ENCODE measurements around the gene TRO. TPM values are rescaled to one million over a fixed set of nuclear protein-coding genes. Genes with fewer than 3 reads are reported as not detected.
A peak's percentile ranks its signal among the peaks of the same experiment; 100 is the strongest.

TRO gene
- polyA plus RNA-seq, 1 experiment, result 11.1 TPM

- Histone ChIP-seq H3K4me3 (ENCODE audit: low read depth, low read length) (no peak overlapping the region), H3K27me3 (ENCODE audit: control insufficient read depth, insufficient read depth, low read length) (no peaks in the 10 kb centered on the region), H3K36me3 (ENCODE audit: control insufficient read depth, insufficient read depth, low read length) (no peaks in the 10 kb centered on the region)
- POLR2A ChIA-PET, result no interaction called here
- TF ChIP-seq CTCF (IDR thresholded peaks at IDR 0.05; ENCODE audit: insufficient read depth, low read depth, low read length), result no peak
- DNase-seq (ENCODE audit: low read depth), result no peak
- CTCF ChIA-PET, result no interaction called here
These were observed 10.7 kb upstream of the TRO start for GRCh38 chrX:54909941-54910340.

GRCh38 chrX:54921427-54922021, 900 bp downstream of the TRO start:
- DNase-seq (ENCODE audit: low read depth), result no peak
- H3K36me3 ChIP-seq (ENCODE audit: control insufficient read depth, insufficient read depth, low read length), result no peaks in the 10 kb centered on the region
- H3K27me3 ChIP-seq (ENCODE audit: control insufficient read depth, insufficient read depth, low read length), result no peaks in the 10 kb centered on the region
- ChIA-PET CTCF (interaction anchor here (0.7 kb wide), 1 partner anchor 154 kb away, joined by 3 read pairs; no protein-coding TSS in a partner anchor), POLR2A (interaction anchor here (0.7 to 0.9 kb wide), 2 partner anchors 106 to 282 kb away, joined by 3 to 11 read pairs; no protein-coding TSS in a partner anchor)
- peak overlapping the region; percentile 57 for H3K4me3 ChIP-seq (ENCODE audit: low read depth, low read length)
- TF ChIP-seq CTCF (IDR thresholded peaks at IDR 0.05; ENCODE audit: insufficient read depth, low read depth, low read length), result no peak

GRCh38 chrX:54922547-54922946, 1.9 kb downstream of the TRO start:
- TF ChIP-seq CTCF (IDR thresholded peaks at IDR 0.05; ENCODE audit: insufficient read depth, low read depth, low read length), result no peak
- Histone ChIP-seq H3K36me3 (ENCODE audit: control insufficient read depth, insufficient read depth, low read length) (no peaks in the 10 kb centered on the region; the same call in 1 of the 2 replicates), H3K4me3 (ENCODE audit: low read depth, low read length) (no peak overlapping the region), H3K27me3 (ENCODE audit: control insufficient read depth, insufficient read depth, low read length) (no peaks in the 10 kb centered on the region)
- CTCF ChIA-PET, result no interaction called here
- no peak for DNase-seq (ENCODE audit: low read depth)
- POLR2A ChIA-PET, result no interaction called here

GRCh38 chrX:54923376-54923775, 2.8 kb downstream of the TRO start:
- POLR2A ChIA-PET, result no interaction called here
- H3K27me3 ChIP-seq (ENCODE audit: control insufficient read depth, insufficient read depth, low read length), result no peaks in the 10 kb centered on the region
- H3K36me3 ChIP-seq (ENCODE audit: control insufficient read depth, insufficient read depth, low read length), result no peaks in the 10 kb centered on the region; the same call in 1 of the 2 replicates
- no peak for TF ChIP-seq CTCF (IDR thresholded peaks at IDR 0.05; ENCODE audit: insufficient read depth, low read depth, low read length)
- CTCF ChIA-PET, result no interaction called here
- no peak for DNase-seq (ENCODE audit: low read depth)
- H3K4me3 ChIP-seq (ENCODE audit: low read depth, low read length), result no peak overlapping the region

- DNase-seq (ENCODE audit: low read depth), result no peak
- ChIA-PET CTCF (no interaction called here), POLR2A (no interaction called here)
- Histone ChIP-seq H3K36me3 (ENCODE audit: control insufficient read depth, insufficient read depth, low read length) (no peaks in the 10 kb centered on the region; the same call in none of the 2 replicates), H3K4me3 (ENCODE audit: low read depth, low read length) (no peak overlapping the region), H3K27me3 (ENCODE audit: control insufficient read depth, insufficient read depth, low read length) (no peaks in the 10 kb centered on the region)
- TF ChIP-seq CTCF (IDR thresholded peaks at IDR 0.05; ENCODE audit: insufficient read depth, low read depth, low read length), result no peak
These were observed 6.4 kb downstream of the TRO start for GRCh38 chrX:54926978-54927377.
